Measurements from ENCODE around the gene GAS2L1. TPM values are rescaled to one million over a fixed set of nuclear protein-coding genes. Genes with fewer than 3 reads are reported as not detected.

GAS2L1 gene
- total and polyA plus RNA-seq, 2 experiments from 2014 or later = 5.2 to 9.5 TPM

- Histone ChIP-seq H4K20me1 (replicated peaks; ENCODE audit: insufficient read depth) (no peaks in the 10 kb centered on the region; the same call in 1 of the 2 replicates), H2AFZ (no peak overlapping the region), H3F3A (replicated peaks; ENCODE audit: low read depth) (no peaks in the 10 kb centered on the region), H3K27me3 (ENCODE audit: insufficient read depth) (no peaks in the 10 kb centered on the region), H3K4me2 (no peak overlapping the region), H3K4me3 (no peak overlapping the region), H3K36me3 (ENCODE audit: insufficient read depth) (no peaks in the 10 kb centered on the region), H3K79me2 (replicated peaks; ENCODE audit: insufficient read depth) (no peaks in the 10 kb centered on the region), H3K4me1 (ENCODE audit: insufficient read depth) (0 out of 2 replicates have a peak, but pooled peaks cover 5% of the 10 kb centered on the region), H3K27ac (ENCODE audit: low read depth) (no peak overlapping the region), H3K9me2 (ENCODE audit: insufficient read depth) (no peaks in the 10 kb centered on the region)
- H3K27ac Mint-ChIP-seq = no peak overlapping the region
- TF ChIP-seq STAT1 (IDR thresholded peaks at IDR 0.05; ENCODE audit: unreplicated experiment) (no peak), CTCF (conservative IDR thresholded peaks at IDR 0.05; ENCODE audit: low read depth in 2 of 2) (peak; percentile 41 to 49)
- H3K4me1 Mint-ChIP-seq = no peaks in the 10 kb centered on the region; the same call in 2 of the 3 replicates
- ATAC-seq (peak; percentile 80), DNase-seq (ENCODE audit: low spot score) (peak; percentile 68)
- H3K4me3 Mint-ChIP-seq = no peak overlapping the region
- H3K36me3 Mint-ChIP-seq (ENCODE audit: low read depth) = peaks cover 17% of the 10 kb centered on the region
- H3K27me3 Mint-ChIP-seq (ENCODE audit: insufficient read depth, low read depth, poor library complexity) = peaks cover 13% of the 10 kb centered on the region
- no peaks in the 10 kb centered on the region for H3K9me3 Mint-ChIP-seq
Observed at GRCh38 chr22:29259253-29259899, 47.1 kb upstream of the GAS2L1 start.

GRCh38 chr22:29260031-29260560 lies 46.4 kb upstream of the GAS2L1 start:
- H3K36me3 Mint-ChIP-seq (ENCODE audit: low read depth) = peaks cover 21% of the 10 kb centered on the region
- no peak overlapping the region for H3K4me3 Mint-ChIP-seq
- no peaks in the 10 kb centered on the region; the same call in 2 of the 3 replicates for H3K4me1 Mint-ChIP-seq
- Histone ChIP-seq H3K79me2 (replicated peaks; ENCODE audit: insufficient read depth) (no peaks in the 10 kb centered on the region; the same call in 1 of the 2 replicates), H3K27me3 (ENCODE audit: insufficient read depth) (no peaks in the 10 kb centered on the region), H3K27ac (ENCODE audit: low read depth) (no peak overlapping the region), H3K36me3 (ENCODE audit: insufficient read depth) (peaks cover 7% of the 10 kb centered on the region; the same call in 1 of the 2 replicates), H3F3A (replicated peaks; ENCODE audit: low read depth) (no peaks in the 10 kb centered on the region), H3K4me3 (no peak overlapping the region), H3K9me2 (ENCODE audit: insufficient read depth) (no peaks in the 10 kb centered on the region), H4K20me1 (replicated peaks; ENCODE audit: insufficient read depth) (no peaks in the 10 kb centered on the region; the same call in 1 of the 2 replicates), H3K4me1 (ENCODE audit: insufficient read depth) (0 out of 2 replicates have a peak, but pooled peaks cover 5% of the 10 kb centered on the region), H2AFZ (no peak overlapping the region), H3K4me2 (no peak overlapping the region)
- no peaks in the 10 kb centered on the region for H3K9me3 Mint-ChIP-seq
- peaks cover 11% of the 10 kb centered on the region for H3K27me3 Mint-ChIP-seq (ENCODE audit: insufficient read depth, low read depth, poor library complexity)
- DNase-seq (ENCODE audit: low spot score) (no peak), ATAC-seq (no peak)
- H3K27ac Mint-ChIP-seq = no peak overlapping the region
- no peak for TF ChIP-seq REST (IDR thresholded peaks at IDR 0.05; ENCODE audit: unreplicated experiment)
- no peak for TF ChIP-seq CREB1 (CRISPR knock-in tag; IDR thresholded peaks at IDR 0.05; ENCODE audit: low read depth)
- no peak for TF ChIP-seq CTCF (conservative IDR thresholded peaks at IDR 0.05; ENCODE audit: low read depth in 2 of 2)
- no peak for TF ChIP-seq ETS1 (IDR thresholded peaks at IDR 0.05)
- no peak for TF ChIP-seq NANOG (IDR thresholded peaks at IDR 0.05; ENCODE audit: borderline replicate concordance)
- TF ChIP-seq ZNF331 (CRISPR knock-in tag; IDR thresholded peaks at IDR 0.05; ENCODE audit: low read depth) = no peak

Measured in GM23338 (cell line).